Kidney (tissue), 14 donors: ENCODE measurements around the gene SAMM50. TPM values are rescaled to one million over a fixed set of nuclear protein-coding genes. Genes with fewer than 3 reads are reported as not detected.

Source experiments
- DNase-seq, 5 donors: peaks; one replicate each; pipeline ENCODE4 v3.0.0-alpha.2; 2013 to 2020
- FAIRE-seq: peaks from 2 replicates; lab custom pipeline; 2012; peaks lifted over from hg19 to GRCh38; lab: Jason Lieb, UNC
- H3K27ac ChIP-seq, 2 donors: one replicate each; pipeline ENCODE4 v1.7.0; 2013; ENCODE audit warnings: low read depth in 2 of 2, low read length in 2 of 2, inconsistent platforms in 1 of 2
- H3K27me3 ChIP-seq: one replicate; pipeline ENCODE4 v1.7.1; 2013; ENCODE audit warnings: low read length, inconsistent platforms; ENCODE audit not compliant: control insufficient read depth, insufficient read depth
- H3K36me3 ChIP-seq, 3 donors: one replicate each; pipeline versions ENCODE4 v1.7.0 to v1.7.1; 2013; ENCODE audit warnings: low read length in 3 of 3, control low read depth in 1 of 3, inconsistent platforms in 1 of 3; ENCODE audit not compliant: insufficient read depth in 3 of 3, control insufficient read depth in 2 of 3
- H3K4me1 ChIP-seq, 3 donors: one replicate each; pipeline versions ENCODE4 v1.7.0 to v1.7.1; 2013; ENCODE audit warnings: low read length in 3 of 3, inconsistent platforms in 1 of 3, low read depth in 1 of 3; ENCODE audit not compliant: control insufficient read depth in 2 of 3, insufficient read depth in 2 of 3
- H3K4me3 ChIP-seq, 3 donors: one replicate each; pipeline versions ENCODE4 v1.7.0 to v1.8.1; 2013; ENCODE audit warnings: low read length in 3 of 3, control low read depth in 1 of 3, inconsistent platforms in 1 of 3
- H3K9ac ChIP-seq, 3 donors: one replicate each; pipeline versions ENCODE4 v1.7.0 to v1.7.1; 2013; ENCODE audit warnings: low read length in 3 of 3, control low read depth in 1 of 3, inconsistent platforms in 1 of 3
- H3K9me3 ChIP-seq, 3 donors: one replicate each; pipeline versions ENCODE4 v1.7.0 to v1.7.1; 2013; ENCODE audit warnings: low read length in 3 of 3, control low read depth in 1 of 3, inconsistent platforms in 1 of 3; ENCODE audit not compliant: control insufficient read depth in 2 of 3, insufficient read depth in 1 of 3
- CTCF ChIP-seq: IDR thresholded peaks from 3 replicates; pipeline ENCODE4 v1.5.1; 2012; ENCODE audit warnings: mild to moderate bottlenecking, moderate library complexity, borderline replicate concordance; ENCODE audit not compliant: insufficient read depth; ENCODE audit errors: extremely low read depth
- intact Hi-C: fragments of 100-400 bp; cut with DNase I; formaldehyde crosslinking; loops from one replicate; pipeline ENCODE4 v1.11.1; 2022
- polyA plus RNA-seq: library from polyadenylated mRNA; stranded (reverse); fragments of 350-450 nt; fragmentation: Illumina TruSeq; extraction: RNeasy Lipid Tissue Mini Kit (QIAGEN cat#74804); gene quantifications from one replicate; pipeline ENCODE4 v1.2.3, GENCODE V29; 2014; ENCODE audit warnings: low read depth, low replicate concordance; ENCODE audit not compliant: insufficient read depth
- total RNA-seq: library from RNA; stranded (reverse); fragmentation: NEBNext Ultra II Directional; extraction: Animal tissue kit (Norgen Biotek cat#: 25700); gene quantifications from one replicate; pipeline ENCODE4 v1.2.1, GENCODE V29; 2021
- donor health status: control.
- donor health status: control.
- donor health status: control.
- donor health status: control.
- donor health status: control.
- donor health status: DM: yes; HTN: yes; CAD: no.
- donor health status: Normal renal cell carcinoma (clear cell type).

The SAMM50 gene
- total and polyA plus RNA-seq, 2 donors from 2014 or later = 34.9 to 57.0 TPM

- intact Hi-C loops = no loop called here
- Histone ChIP-seq H3K9ac (no peak overlapping the region), H3K4me3 (no peak overlapping the region), H3K36me3 (peaks cover 0 to 14% (median 7%) of the 10 kb centered on the region in 3 donors), H3K27ac (no peak overlapping the region), H3K27me3 (no peaks in the 10 kb centered on the region), H3K4me1 (no peaks in the 10 kb centered on the region), H3K9me3 (no peaks in the 10 kb centered on the region)
- DNase-seq (no peak), FAIRE-seq (no peak)
- no peak for TF ChIP-seq CTCF
Measured at GRCh38 chr22:44002324-44002723, 47.1 kb downstream of the SAMM50 start.

DNA sequence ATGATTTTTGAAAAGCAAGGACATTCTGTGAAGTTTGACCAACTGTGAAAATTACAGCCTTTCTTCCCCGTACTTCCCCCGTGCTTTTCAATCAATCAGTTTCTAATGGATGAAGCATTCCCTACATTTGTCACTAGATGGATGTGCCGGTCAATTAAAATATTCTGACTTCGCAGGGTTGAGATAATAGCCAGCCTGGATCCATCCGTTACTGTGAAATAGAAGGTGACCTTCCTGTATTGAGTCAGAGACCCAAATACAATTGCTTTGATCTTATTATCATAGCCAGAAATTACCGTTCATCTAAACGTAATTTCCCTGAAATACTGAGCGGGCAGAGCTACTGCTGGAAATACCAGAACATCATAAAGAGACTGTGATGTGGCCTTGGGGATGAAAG is 47.8 kb downstream of the SAMM50 start:
- intact Hi-C loops = no loop called here
- Histone ChIP-seq H3K4me3 (no peak overlapping the region), H3K36me3 (peaks cover 0 to 11% (median 7%) of the 10 kb centered on the region in 3 donors), H3K27me3 (no peaks in the 10 kb centered on the region), H3K9me3 (no peaks in the 10 kb centered on the region), H3K4me1 (no peaks in the 10 kb centered on the region), H3K9ac (no peak overlapping the region), H3K27ac (no peak overlapping the region)
- no peak for DNase-seq
- no peak for FAIRE-seq
- TF ChIP-seq CTCF = no peak

- no peak overlapping the region for H3K9ac ChIP-seq
- no peaks in the 10 kb centered on the region for H3K27me3 ChIP-seq
- no peak for TF ChIP-seq CTCF
- no peaks in the 10 kb centered on the region for H3K9me3 ChIP-seq
- FAIRE-seq (no peak), DNase-seq (peak in 3 of 5 donors; percentile 29 to 58 (median 36))
- H3K27ac ChIP-seq = no peak overlapping the region
- H3K36me3 ChIP-seq = peaks cover 0 to 9% (median 4%) of the 10 kb centered on the region in 3 donors
- intact Hi-C loops = no loop called here
- H3K4me3 ChIP-seq = no peak overlapping the region
- H3K4me1 ChIP-seq = no peaks in the 10 kb centered on the region
Measured at GRCh38 chr22:44003405-44004103, 48.3 kb downstream of the SAMM50 start.
